Nephron progenitor cell (in vitro differentiated cells): ENCODE results near the gene PAF1.

Source experiments
- DNase-seq: peaks from one replicate; pipeline ENCODE4 v3.0.0; 2021
- H3K27ac Mint-ChIP-seq: 2 replicates; pipeline ENCODE4 v1.8.0; 2021; ENCODE audit warnings: mild to moderate bottlenecking, moderate library complexity, mixed read lengths
- H3K27me3 Mint-ChIP-seq: 2 replicates; pipeline ENCODE4 v1.8.0; 2021; ENCODE audit warnings: mild to moderate bottlenecking, low read depth, mixed read lengths; ENCODE audit not compliant: poor library complexity
- H3K36me3 Mint-ChIP-seq: 2 replicates; pipeline ENCODE4 v1.8.0; 2021; ENCODE audit warnings: low read depth, mixed read lengths
- H3K4me1 Mint-ChIP-seq: 2 replicates; pipeline ENCODE4 v1.8.0; 2021; ENCODE audit warnings: mixed read lengths
- H3K4me3 Mint-ChIP-seq: 2 replicates; pipeline ENCODE4 v1.8.0; 2021; ENCODE audit warnings: mild to moderate bottlenecking, moderate library complexity, mixed read lengths
- H3K9me3 Mint-ChIP-seq: 2 replicates; pipeline ENCODE4 v1.8.0; 2021; ENCODE audit warnings: mild to moderate bottlenecking, moderate library complexity, mixed read lengths
- TF ChIP-seq, protein P1 (sequence below): fragments of 200-600 bp; sonication (generic); IDR thresholded peaks from 2 replicates; pipeline ENCODE4 v1.5.0; 2021; ENCODE audit warnings: antibody characterized with exemption

PAF1 gene

DNA sequence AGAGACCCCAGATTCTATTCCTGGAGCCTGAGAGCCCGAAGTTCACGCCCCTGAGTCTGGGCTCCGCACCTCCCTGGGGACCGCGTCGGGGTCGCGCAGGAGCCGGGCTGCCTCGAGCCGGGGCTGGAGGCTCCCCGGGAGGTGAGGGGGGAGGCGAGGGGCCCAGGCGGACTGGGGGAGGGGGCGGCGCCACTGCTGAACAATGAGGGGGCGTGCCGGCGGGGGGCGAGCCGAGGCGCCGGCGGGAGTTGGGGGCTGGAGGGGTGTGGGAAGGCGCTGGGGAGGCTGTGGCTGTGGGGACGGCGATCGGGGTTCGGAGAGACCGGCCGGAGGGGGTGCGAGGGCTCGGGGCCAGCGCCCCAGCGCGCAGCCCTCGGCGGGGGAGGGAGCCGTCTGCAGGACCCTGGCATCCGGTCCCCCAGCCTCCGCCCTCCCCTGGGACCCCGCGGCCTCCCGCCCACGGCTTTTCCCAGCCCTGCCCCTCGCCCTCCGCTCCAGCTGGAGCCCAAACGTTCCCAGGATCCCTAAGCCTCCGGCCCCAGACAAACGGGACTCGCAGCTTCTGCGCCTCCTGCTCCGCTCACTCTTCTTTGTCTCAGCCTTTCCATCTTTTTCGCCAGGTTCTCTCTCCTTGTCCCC is 22.5 kb upstream of the PAF1 start:
- TF ChIP-seq, protein P1, sequence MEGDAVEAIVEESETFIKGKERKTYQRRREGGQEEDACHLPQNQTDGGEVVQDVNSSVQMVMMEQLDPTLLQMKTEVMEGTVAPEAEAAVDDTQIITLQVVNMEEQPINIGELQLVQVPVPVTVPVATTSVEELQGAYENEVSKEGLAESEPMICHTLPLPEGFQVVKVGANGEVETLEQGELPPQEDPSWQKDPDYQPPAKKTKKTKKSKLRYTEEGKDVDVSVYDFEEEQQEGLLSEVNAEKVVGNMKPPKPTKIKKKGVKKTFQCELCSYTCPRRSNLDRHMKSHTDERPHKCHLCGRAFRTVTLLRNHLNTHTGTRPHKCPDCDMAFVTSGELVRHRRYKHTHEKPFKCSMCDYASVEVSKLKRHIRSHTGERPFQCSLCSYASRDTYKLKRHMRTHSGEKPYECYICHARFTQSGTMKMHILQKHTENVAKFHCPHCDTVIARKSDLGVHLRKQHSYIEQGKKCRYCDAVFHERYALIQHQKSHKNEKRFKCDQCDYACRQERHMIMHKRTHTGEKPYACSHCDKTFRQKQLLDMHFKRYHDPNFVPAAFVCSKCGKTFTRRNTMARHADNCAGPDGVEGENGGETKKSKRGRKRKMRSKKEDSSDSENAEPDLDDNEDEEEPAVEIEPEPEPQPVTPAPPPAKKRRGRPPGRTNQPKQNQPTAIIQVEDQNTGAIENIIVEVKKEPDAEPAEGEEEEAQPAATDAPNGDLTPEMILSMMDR = no peak
- Mint-ChIP-seq H3K4me1 (peaks cover 60% of the 10 kb centered on the region), H3K9me3 (no peaks in the 10 kb centered on the region), H3K27ac (peak overlapping the region; percentile 95), H3K36me3 (peaks cover 16% of the 10 kb centered on the region), H3K27me3 (peaks cover 5% of the 10 kb centered on the region), H3K4me3 (peak overlapping the region; percentile 98)
- DNase-seq = peak; percentile 86

DNA sequence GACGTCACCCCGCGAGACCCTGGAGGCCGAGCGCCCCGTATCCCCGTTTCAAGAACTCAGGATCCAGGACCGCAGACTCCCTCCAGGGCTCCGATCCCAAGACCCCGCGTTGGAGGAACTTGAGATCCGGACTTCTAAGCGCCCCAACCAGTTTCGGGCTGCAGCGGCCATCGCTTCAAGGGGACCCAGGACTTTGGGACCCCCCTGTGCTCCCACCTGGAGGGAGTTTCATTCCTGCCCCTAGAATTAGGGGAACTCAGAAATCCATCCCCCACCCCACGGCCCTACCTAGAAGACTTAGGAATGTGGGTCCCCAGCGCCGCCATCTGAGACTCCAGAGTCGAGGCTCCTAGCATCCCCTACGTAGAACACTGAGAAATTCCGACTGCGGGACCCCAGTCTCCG is 22.0 kb upstream of the PAF1 start:
- no peak for DNase-seq
- Mint-ChIP-seq H3K27ac (peak overlapping the region; percentile 74), H3K27me3 (peaks cover 6% of the 10 kb centered on the region), H3K36me3 (peaks cover 13% of the 10 kb centered on the region), H3K4me3 (peak overlapping the region; percentile 98), H3K4me1 (peaks cover 65% of the 10 kb centered on the region), H3K9me3 (no peaks in the 10 kb centered on the region)
- TF ChIP-seq, protein P1 = peak; percentile 80

DNA sequence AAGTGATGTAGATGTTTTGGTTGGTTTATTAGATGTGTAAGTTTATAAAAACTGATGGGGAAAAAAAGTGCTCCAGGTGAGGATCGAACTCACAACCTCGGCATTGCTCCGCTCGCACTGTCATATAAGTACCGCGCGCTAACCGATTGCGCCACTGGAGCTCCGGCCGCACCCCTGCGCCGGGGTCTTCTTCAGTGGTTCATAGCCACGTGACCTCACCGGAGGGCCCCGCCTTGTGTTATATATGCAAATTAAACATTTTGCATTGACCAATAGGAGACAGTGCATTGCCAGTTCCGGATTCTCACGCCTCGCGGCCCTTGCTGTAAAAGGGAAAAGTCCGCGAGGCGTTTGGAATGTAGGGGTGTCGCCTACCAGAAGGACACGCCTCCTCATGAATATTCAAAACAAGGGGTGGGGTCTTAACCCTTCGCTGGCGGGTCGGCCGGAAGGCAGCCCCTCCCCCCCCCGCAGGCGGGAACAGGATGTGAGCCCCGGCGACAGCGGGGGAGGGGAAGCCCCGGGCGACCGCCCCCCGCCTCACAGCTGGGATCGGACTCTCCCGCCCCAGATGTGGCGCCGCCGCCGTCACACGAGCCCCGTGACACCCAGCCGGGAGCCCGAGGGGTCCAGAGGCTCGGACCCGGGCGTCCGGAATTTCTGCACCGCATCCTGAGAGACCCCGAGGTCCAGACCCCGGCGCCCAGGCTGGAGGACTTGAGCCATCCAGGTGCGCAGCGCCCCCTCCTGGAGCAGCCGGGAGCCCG is 21.4 kb upstream of the PAF1 start, which contains the start of gene PLEKHG2:
Gene PLEKHG2, plus strand, starts transcription at position 570 of the 767 bp plus-strand sequence. CDS start 1,418 bp downstream, outside the sequence.
- H3K36me3 Mint-ChIP-seq = peaks cover 7% of the 10 kb centered on the region
- peak within 1 kb of the TSS; percentile 98 for H3K4me3 Mint-ChIP-seq
- H3K9me3 Mint-ChIP-seq = no peaks in the 10 kb centered on the region
- peaks cover 64% of the 10 kb centered on the region for H3K4me1 Mint-ChIP-seq
- peak; percentile 99 for DNase-seq
- peak within 1 kb of the TSS; percentile 74 for H3K27ac Mint-ChIP-seq
- TF ChIP-seq, protein P1 = no peak
- peaks cover 6% of the 10 kb centered on the region for H3K27me3 Mint-ChIP-seq

DNA sequence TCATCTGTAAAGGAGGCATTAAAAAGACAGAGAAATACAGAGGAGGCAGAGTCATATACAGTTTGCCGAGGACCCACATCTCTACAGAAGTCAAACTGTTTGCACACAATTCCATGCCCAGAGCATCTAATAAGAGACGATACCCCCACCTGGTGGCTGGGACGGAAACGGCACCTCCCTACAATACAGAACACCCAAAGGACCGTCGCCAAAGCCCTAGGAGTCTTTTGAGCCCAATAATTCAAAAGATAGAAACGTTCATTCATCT is 20.9 kb upstream of the PAF1 start:
- Mint-ChIP-seq H3K4me1 (peaks cover 67% of the 10 kb centered on the region), H3K27ac (no peak overlapping the region), H3K4me3 (peak overlapping the region; percentile 98), H3K36me3 (peaks cover 5% of the 10 kb centered on the region), H3K9me3 (no peaks in the 10 kb centered on the region), H3K27me3 (peaks cover 6% of the 10 kb centered on the region)
- TF ChIP-seq, protein P1 = peak; percentile 92
- DNase-seq = peak; percentile 87

DNA sequence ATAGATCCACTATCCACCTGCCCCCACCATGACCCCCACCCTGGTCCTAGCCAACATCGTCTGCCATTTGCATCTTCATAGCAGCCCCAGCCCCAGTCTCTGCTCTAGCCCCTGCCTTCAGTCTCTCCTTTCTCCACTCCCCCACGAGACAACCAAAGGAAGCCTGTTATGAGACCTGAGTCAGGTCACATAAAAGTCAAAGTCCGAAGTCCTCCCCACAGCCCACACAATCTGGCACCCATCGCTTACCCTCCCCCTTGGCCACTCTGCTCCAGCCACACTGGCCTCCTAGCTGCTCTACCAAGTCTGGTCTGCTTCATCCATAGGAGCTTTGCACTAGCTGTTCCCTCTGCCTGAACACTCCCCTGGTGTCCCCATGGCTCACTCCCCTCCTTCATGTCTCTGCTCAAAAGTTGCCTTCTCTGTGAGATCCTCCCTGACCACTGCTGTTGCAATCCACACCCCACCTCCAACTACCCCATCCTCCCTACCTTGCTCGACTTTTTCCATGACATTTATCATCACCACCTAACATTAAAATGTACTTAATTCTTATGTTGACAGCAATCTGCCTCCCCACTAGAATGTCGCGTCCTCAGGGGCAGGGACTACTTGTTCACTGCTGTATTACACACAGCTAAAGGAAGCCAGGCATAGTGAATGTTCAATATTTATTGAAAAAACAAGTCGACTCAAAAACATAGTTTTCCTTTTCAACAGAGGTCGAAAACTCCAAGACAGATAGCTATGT is 20.4 kb upstream of the PAF1 start:
- DNase-seq = no peak
- Mint-ChIP-seq H3K27me3 (peaks cover 7% of the 10 kb centered on the region), H3K4me3 (peak overlapping the region; percentile 98), H3K27ac (peak overlapping the region; percentile 37), H3K9me3 (no peaks in the 10 kb centered on the region), H3K4me1 (peaks cover 68% of the 10 kb centered on the region), H3K36me3 (peaks cover 5% of the 10 kb centered on the region)
- TF ChIP-seq, protein P1 = no peak
